Hepatocyte (in vitro differentiated cells): ENCODE data around the gene KPNA4.

Source experiments
- CTCF ChIP-seq: fragments of 200-600 bp; sonication (generic); IDR thresholded peaks from 2 replicates; pipeline ENCODE4 v1.5.1; 2016; ENCODE audit warnings: antibody characterized with exemption, mild to moderate bottlenecking; ENCODE audit not compliant: poor library complexity
- EZH2phosphoT487 ChIP-seq: fragments of 200-600 bp; sonication (generic); IDR thresholded peaks from one replicate; pipeline ENCODE4 v1.6.1; 2018; ENCODE audit warnings: antibody characterized with exemption, mild to moderate bottlenecking, low read depth, moderate library complexity; ENCODE audit not compliant: unreplicated experiment, severe bottlenecking

- TF ChIP-seq CTCF: no peak
- TF ChIP-seq EZH2phosphoT487: no peak
Measured at GRCh38 chr3:160564949-160565441, 376 bp downstream of the KPNA4 start.
